Endodermal cell (in vitro differentiated cells): ENCODE results near the gene SDCCAG8. TPM values are rescaled to one million over a fixed set of nuclear protein-coding genes. Genes with fewer than 3 reads are reported as not detected.

Experiments used
- DNase-seq: peaks from one replicate; pipeline ENCODE4 v3.0.0-alpha.2; 2017
- H3K27ac ChIP-seq: 2 replicates; pipeline ENCODE4 v1.5.1; 2013; ENCODE audit warnings: mild to moderate bottlenecking, low read depth, low read length, moderate library complexity
- H3K27me3 ChIP-seq: 2 replicates; pipeline ENCODE4 v1.6.1; 2013; ENCODE audit warnings: mild to moderate bottlenecking, low read length, moderate library complexity; ENCODE audit not compliant: insufficient read depth, control insufficient read depth, poor library complexity, severe bottlenecking
- H3K36me3 ChIP-seq: 2 replicates; pipeline ENCODE4 v1.7.0; 2013; ENCODE audit warnings: mild to moderate bottlenecking, low read length, moderate library complexity; ENCODE audit not compliant: control insufficient read depth, insufficient read depth
- H3K4me1 ChIP-seq: one replicate; pipeline ENCODE4 v1.7.0; 2013; ENCODE audit warnings: low read length; ENCODE audit not compliant: control insufficient read depth, insufficient read depth
- H3K4me3 ChIP-seq: 2 replicates; pipeline ENCODE4 v1.5.1; 2013; ENCODE audit warnings: mild to moderate bottlenecking, low read length, moderate library complexity
- H3K9ac ChIP-seq: 2 replicates; pipeline ENCODE4 v1.6.1; 2013; ENCODE audit warnings: mild to moderate bottlenecking, low read length, moderate library complexity; ENCODE audit not compliant: poor library complexity, severe bottlenecking; ENCODE audit errors: extremely low read depth
- H3K9me3 ChIP-seq: 2 replicates; pipeline ENCODE4 v1.6.1; 2013; ENCODE audit warnings: mild to moderate bottlenecking, low read length, moderate library complexity; ENCODE audit not compliant: control insufficient read depth
- H3K27ac Mint-ChIP-seq: 2 replicates; pipeline ENCODE4 v1.8.0; 2020; ENCODE audit warnings: mixed read lengths
- H3K27me3 Mint-ChIP-seq: 2 replicates; pipeline ENCODE4 v1.8.0; 2021; ENCODE audit warnings: mild to moderate bottlenecking, mixed read lengths; ENCODE audit not compliant: insufficient read depth
- H3K36me3 Mint-ChIP-seq: 2 replicates; pipeline ENCODE4 v1.8.0; 2020; ENCODE audit warnings: low read depth, mixed read lengths
- H3K4me1 Mint-ChIP-seq: 2 replicates; pipeline ENCODE4 v1.8.0; 2020; ENCODE audit warnings: mixed read lengths
- H3K4me3 Mint-ChIP-seq: 2 replicates; pipeline ENCODE4 v1.8.0; 2020; ENCODE audit warnings: mild to moderate bottlenecking, moderate library complexity, mixed read lengths
- H3K9me3 Mint-ChIP-seq: 2 replicates; pipeline ENCODE4 v1.8.0; 2020; ENCODE audit warnings: mild to moderate bottlenecking, mixed read lengths
- WGBS, 2 experiments: methylation state at CpG; one replicate each; pipeline versions ENCODE4 v1.1.5 to v1.1.7; 2013; ENCODE audit warnings: missing lambda C conversion rate in 2 of 2, mixed read lengths in 1 of 2; ENCODE audit not compliant: insufficient coverage in 1 of 2, insufficient read length in 1 of 2; 5-methylcytosine and 5-hydroxymethylcytosine counted together
- total RNA-seq, 2 donors: library from RNA; stranded (reverse); fragmentation: NEBNext Ultra II Directional in 1 of 2; extraction: Animal tissue kit (Norgen Biotek cat#: 25700) in 1 of 2; gene quantifications; 2 replicates in 1 of 2; 3 replicates in 1 of 2; pipeline ENCODE4 v1.2.1, GENCODE V29; 2021
- TF ChIP-seq, protein P1 (sequence below): fragments of 200-600 bp; sonication (generic); conservative IDR thresholded peaks from 2 replicates; pipeline ENCODE4 v1.5.0; 2021; ENCODE audit warnings: antibody characterized with exemption, mild to moderate bottlenecking

SDCCAG8 gene
- total RNA-seq, 2 donors from 2014 or later = 19.8 to 27.5 TPM

DNA sequence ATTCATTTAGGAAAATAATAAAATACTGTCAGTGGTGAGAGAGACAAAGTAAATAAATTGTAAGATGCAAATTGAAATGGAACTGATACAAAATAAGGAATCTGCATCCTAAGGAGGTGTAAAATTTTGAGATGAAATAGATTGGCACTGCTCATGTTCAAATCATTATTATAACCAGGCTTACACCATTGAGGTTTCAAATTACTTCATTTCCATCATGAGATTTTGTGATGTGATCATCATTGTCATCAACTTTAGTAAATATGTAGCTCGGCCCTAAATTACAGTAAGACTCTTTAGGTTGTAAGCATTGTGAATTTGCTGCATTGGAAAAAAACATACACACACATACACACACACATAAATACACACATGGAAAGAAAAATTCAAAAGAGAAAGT lies 123.4 kb downstream of the SDCCAG8 start:
- Mint-ChIP-seq H3K4me1 (no peaks in the 10 kb centered on the region), H3K27ac (no peak overlapping the region), H3K36me3 (no peaks in the 10 kb centered on the region), H3K4me3 (no peak overlapping the region), H3K27me3 (no peaks in the 10 kb centered on the region), H3K9me3 (peaks cover under 1% of the 10 kb centered on the region)
- no peak overlapping the region for H3K27ac ChIP-seq
- TF ChIP-seq, protein P1, sequence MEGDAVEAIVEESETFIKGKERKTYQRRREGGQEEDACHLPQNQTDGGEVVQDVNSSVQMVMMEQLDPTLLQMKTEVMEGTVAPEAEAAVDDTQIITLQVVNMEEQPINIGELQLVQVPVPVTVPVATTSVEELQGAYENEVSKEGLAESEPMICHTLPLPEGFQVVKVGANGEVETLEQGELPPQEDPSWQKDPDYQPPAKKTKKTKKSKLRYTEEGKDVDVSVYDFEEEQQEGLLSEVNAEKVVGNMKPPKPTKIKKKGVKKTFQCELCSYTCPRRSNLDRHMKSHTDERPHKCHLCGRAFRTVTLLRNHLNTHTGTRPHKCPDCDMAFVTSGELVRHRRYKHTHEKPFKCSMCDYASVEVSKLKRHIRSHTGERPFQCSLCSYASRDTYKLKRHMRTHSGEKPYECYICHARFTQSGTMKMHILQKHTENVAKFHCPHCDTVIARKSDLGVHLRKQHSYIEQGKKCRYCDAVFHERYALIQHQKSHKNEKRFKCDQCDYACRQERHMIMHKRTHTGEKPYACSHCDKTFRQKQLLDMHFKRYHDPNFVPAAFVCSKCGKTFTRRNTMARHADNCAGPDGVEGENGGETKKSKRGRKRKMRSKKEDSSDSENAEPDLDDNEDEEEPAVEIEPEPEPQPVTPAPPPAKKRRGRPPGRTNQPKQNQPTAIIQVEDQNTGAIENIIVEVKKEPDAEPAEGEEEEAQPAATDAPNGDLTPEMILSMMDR = no peak
- H3K9me3 ChIP-seq = peaks cover 4% of the 10 kb centered on the region
- H3K4me1 ChIP-seq = no peaks in the 10 kb centered on the region
- DNase-seq = no peak
- no peaks in the 10 kb centered on the region for H3K36me3 ChIP-seq
- H3K4me3 ChIP-seq = no peak overlapping the region
- no CpG with 5 or more reads among the region's 1 CpG for WGBS, 2 experiments
- H3K27me3 ChIP-seq = no peaks in the 10 kb centered on the region
- no peak overlapping the region for H3K9ac ChIP-seq

DNA sequence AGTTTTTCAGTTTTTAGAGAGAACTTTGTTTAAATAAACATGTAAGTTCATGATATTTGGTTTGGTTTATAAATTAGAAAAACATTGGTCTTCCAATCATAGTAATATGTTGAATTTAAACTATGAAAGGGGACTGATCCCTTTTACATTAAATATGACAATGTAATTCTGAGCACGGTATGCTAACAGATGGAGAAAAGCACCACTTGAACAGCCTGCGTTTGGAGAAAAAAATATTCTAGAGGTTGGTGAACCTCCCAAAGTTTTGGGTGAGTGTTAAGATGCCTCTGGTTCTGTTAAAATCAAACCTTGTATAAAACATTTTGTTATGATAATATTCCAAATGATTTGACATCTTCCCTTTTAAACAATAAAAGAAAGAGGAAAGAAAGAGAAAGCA lies 123.9 kb downstream of the SDCCAG8 start:
- no peaks in the 10 kb centered on the region for H3K27me3 Mint-ChIP-seq
- WGBS, 2 experiments = 98% methylated on average over 2 of the region's 2 CpGs; no CpG with 5 or more reads in 1 of the 2 experiments

DNA sequence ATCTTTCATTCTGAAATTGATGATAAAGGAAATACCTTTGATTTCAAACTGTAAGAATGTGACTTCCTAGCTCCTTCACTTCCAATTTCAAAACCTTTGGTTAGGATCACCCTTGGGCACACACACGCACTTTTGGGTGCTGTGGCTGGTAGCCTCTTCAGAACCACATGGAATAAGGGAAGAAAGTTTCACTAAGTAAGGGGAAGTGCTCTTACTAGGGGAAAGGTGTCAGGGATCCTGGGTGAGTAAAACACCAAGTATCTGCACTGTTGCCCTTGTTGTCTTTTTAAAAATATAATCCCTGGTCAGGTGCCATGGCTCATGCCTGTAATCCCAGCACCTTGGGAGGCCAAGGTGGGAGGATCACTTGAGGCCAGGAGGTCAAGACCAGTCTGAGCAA lies 132.4 kb downstream of the SDCCAG8 start:
- Mint-ChIP-seq H3K27me3 (no peaks in the 10 kb centered on the region), H3K4me3 (no peak overlapping the region), H3K9me3 (no peaks in the 10 kb centered on the region), H3K27ac (no peak overlapping the region), H3K4me1 (no peaks in the 10 kb centered on the region), H3K36me3 (no peaks in the 10 kb centered on the region)
- no peak for DNase-seq
- Histone ChIP-seq H3K9me3 (no peaks in the 10 kb centered on the region), H3K4me3 (no peak overlapping the region), H3K9ac (no peak overlapping the region), H3K27me3 (no peaks in the 10 kb centered on the region), H3K27ac (no peak overlapping the region), H3K4me1 (no peaks in the 10 kb centered on the region), H3K36me3 (no peaks in the 10 kb centered on the region)
- 97% methylated on average over 1 of the region's 1 CpG; no CpG with 5 or more reads in 1 of the 2 experiments for WGBS, 2 experiments
- TF ChIP-seq, protein P1 = no peak

More for the DNA sequence above, 123.9 kb downstream of the SDCCAG8 start:
- H3K36me3 Mint-ChIP-seq = no peaks in the 10 kb centered on the region
- no peaks in the 10 kb centered on the region for H3K36me3 ChIP-seq
- DNase-seq = no peak
- no peaks in the 10 kb centered on the region for H3K9me3 ChIP-seq
- no peaks in the 10 kb centered on the region for H3K4me1 ChIP-seq
- H3K27ac ChIP-seq = no peak overlapping the region
- H3K4me3 Mint-ChIP-seq = no peak overlapping the region
- no peaks in the 10 kb centered on the region for H3K27me3 ChIP-seq
- no peaks in the 10 kb centered on the region for H3K4me1 Mint-ChIP-seq
- H3K27ac Mint-ChIP-seq = no peak overlapping the region
- no peak overlapping the region for H3K9ac ChIP-seq
- TF ChIP-seq, protein P1 = no peak
- H3K4me3 ChIP-seq = no peak overlapping the region
- no peaks in the 10 kb centered on the region for H3K9me3 Mint-ChIP-seq
